ENCODE results near the gene ONECUT3. TPM values are rescaled to one million over a fixed set of nuclear protein-coding genes. Genes with fewer than 3 reads are reported as not detected.

ONECUT3 gene
- total and polyA plus RNA-seq, 2 donors (not counting 3 experiments of a cell fraction or from before 2014, with no cell fraction given) = not detected

- Histone ChIP-seq H3K36me3 (ENCODE audit: control insufficient read depth in 2 of 2, extremely low read depth in 1 of 2, insufficient read depth in 2 of 2, low read length in 2 of 2) (no peaks in the 10 kb centered on the region), H3K9me3 (replicated peaks; ENCODE audit: control insufficient read depth, insufficient read depth, low read length) (no peaks in the 10 kb centered on the region), H3K27me3 (ENCODE audit: control insufficient read depth in 2 of 2, insufficient read depth in 2 of 2, low read length in 2 of 2) (peaks cover 35 to 39% of the 10 kb centered on the region in 2 experiments), H3K4me1 (ENCODE audit: control insufficient read depth, extremely low read depth, insufficient read depth, low read length) (peaks cover 16% of the 10 kb centered on the region), H3K79me2 (ENCODE audit: control insufficient read depth, insufficient read depth, low read length) (no peaks in the 10 kb centered on the region), H3K9me1 (replicated peaks; ENCODE audit: control insufficient read depth, extremely low read depth, insufficient read depth, low read length) (no peaks in the 10 kb centered on the region), H4K20me1 (replicated peaks; ENCODE audit: control insufficient read depth, extremely low read depth, insufficient read depth, low read length) (no peaks in the 10 kb centered on the region), H2AFZ (ENCODE audit: low read depth, low read length) (no peak overlapping the region), H3K27ac (ENCODE audit: insufficient read depth, low read depth, low read length) (no peak overlapping the region), H3K9ac (replicated peaks; ENCODE audit: extremely low read depth, insufficient read depth, low read length) (no peak overlapping the region), H3K4me3 (replicated peaks in 1 of 3; ENCODE audit: insufficient read depth in 1 of 3, low read depth in 1 of 3, low read length in 3 of 3) (no peak overlapping the region), H3K4me2 (ENCODE audit: insufficient read depth, low read length) (no peak overlapping the region)
- DNase-seq (ENCODE audit: low read depth, low spot score) = no peak
- no peak for TF ChIP-seq MYC (IDR thresholded peaks at IDR 0.05; ENCODE audit: low read depth, low read length)
- peak; percentile 21 for TF ChIP-seq EZH2 (IDR thresholded peaks at IDR 0.05; ENCODE audit: borderline replicate concordance, low read depth, low read length, severe bottlenecking)
- ChIA-PET POLR2A (no interaction called here), CTCF (interaction anchor here (0.7 to 1.8 kb wide), 7 partner anchors 8 to 75 kb away, joined by 3 to 12 read pairs (median 4); no protein-coding TSS in a partner anchor)
- intact Hi-C loops (cut with micrococcal nuclease) (no loop called here), dilution Hi-C loops (cut with MboI; ENCODE audit: extremely low pct_ligation_motif_present, low sequenced_read_pairs) (no loop called here)
- BruUV-seq (replicated peaks) = no TSS peak
- no peak for FAIRE-seq
Measured at GRCh38 chr19:1746401-1747284, 6.7 kb upstream of the ONECUT3 start.

- DNase-seq (ENCODE audit: low read depth, low spot score) = peak; percentile 31
- no TSS peak for BruUV-seq (replicated peaks)
- H3K36me3 ChIP-seq (ENCODE audit: control insufficient read depth in 2 of 2, extremely low read depth in 1 of 2, insufficient read depth in 2 of 2, low read length in 2 of 2) = no peaks in the 10 kb centered on the region
- CTCF ChIA-PET = interaction anchor here (0.8 to 1.8 kb wide), 6 partner anchors 7 to 76 kb away, joined by 3 to 12 read pairs (median 4); no protein-coding TSS in a partner anchor
- H3K27me3 ChIP-seq (ENCODE audit: control insufficient read depth in 2 of 2, insufficient read depth in 2 of 2, low read length in 2 of 2) = peaks cover 44 to 47% of the 10 kb centered on the region in 2 experiments
- no peak for TF ChIP-seq MYC (IDR thresholded peaks at IDR 0.05; ENCODE audit: low read depth, low read length)
- TF ChIP-seq POLR2AphosphoS5 (IDR thresholded peaks at IDR 0.05; ENCODE audit: insufficient read depth, low read depth, low read length) = peak; percentile 31
- TF ChIP-seq FOS (IDR thresholded peaks at IDR 0.05; ENCODE audit: borderline replicate concordance, insufficient read depth, low read length) = peak; percentile 40
- dilution Hi-C loops (cut with MboI; ENCODE audit: extremely low pct_ligation_motif_present, low sequenced_read_pairs) (no loop called here), intact Hi-C loops (cut with micrococcal nuclease) (no loop called here)
- no peaks in the 10 kb centered on the region for H3K79me2 ChIP-seq (ENCODE audit: control insufficient read depth, insufficient read depth, low read length)
- H3K9me3 ChIP-seq (replicated peaks; ENCODE audit: control insufficient read depth, insufficient read depth, low read length) = no peaks in the 10 kb centered on the region
- H3K9ac ChIP-seq (replicated peaks; ENCODE audit: extremely low read depth, insufficient read depth, low read length) = no peak overlapping the region
- H4K20me1 ChIP-seq (replicated peaks; ENCODE audit: control insufficient read depth, extremely low read depth, insufficient read depth, low read length) = no peaks in the 10 kb centered on the region
- peak; percentile 63 for FAIRE-seq
- no peaks in the 10 kb centered on the region for H3K9me1 ChIP-seq (replicated peaks; ENCODE audit: control insufficient read depth, extremely low read depth, insufficient read depth, low read length)
- POLR2A ChIA-PET = no interaction called here
- no peak overlapping the region for H3K4me2 ChIP-seq (ENCODE audit: insufficient read depth, low read length)
- H2AFZ ChIP-seq (ENCODE audit: low read depth, low read length) = no peak overlapping the region
- peaks cover 16% of the 10 kb centered on the region for H3K4me1 ChIP-seq (ENCODE audit: control insufficient read depth, extremely low read depth, insufficient read depth, low read length)
- no peak overlapping the region for H3K4me3 ChIP-seq (replicated peaks in 1 of 3; ENCODE audit: insufficient read depth in 1 of 3, low read depth in 1 of 3, low read length in 3 of 3)
- H3K27ac ChIP-seq (ENCODE audit: insufficient read depth, low read depth, low read length) = no peak overlapping the region
Measured at GRCh38 chr19:1747285-1748114, 5.8 kb upstream of the ONECUT3 start.
